HG02970 (cell line): ENCODE results near the gene SLC13A3.

ENCODE experiments used
- ATAC-seq: cut with Tn5 transposase; IDR thresholded peaks from one replicate; pipeline ENCODE4 v1.9.1; 2021; ENCODE audit warnings: mild to moderate bottlenecking, moderate library complexity, moderate number of reproducible peaks; ENCODE audit not compliant: unreplicated experiment, low FRiP score

Gene SLC13A3

GRCh38 chr20:46584508-46584907, 66.8 kb downstream of the SLC13A3 start:
- no peak for ATAC-seq

DNA sequence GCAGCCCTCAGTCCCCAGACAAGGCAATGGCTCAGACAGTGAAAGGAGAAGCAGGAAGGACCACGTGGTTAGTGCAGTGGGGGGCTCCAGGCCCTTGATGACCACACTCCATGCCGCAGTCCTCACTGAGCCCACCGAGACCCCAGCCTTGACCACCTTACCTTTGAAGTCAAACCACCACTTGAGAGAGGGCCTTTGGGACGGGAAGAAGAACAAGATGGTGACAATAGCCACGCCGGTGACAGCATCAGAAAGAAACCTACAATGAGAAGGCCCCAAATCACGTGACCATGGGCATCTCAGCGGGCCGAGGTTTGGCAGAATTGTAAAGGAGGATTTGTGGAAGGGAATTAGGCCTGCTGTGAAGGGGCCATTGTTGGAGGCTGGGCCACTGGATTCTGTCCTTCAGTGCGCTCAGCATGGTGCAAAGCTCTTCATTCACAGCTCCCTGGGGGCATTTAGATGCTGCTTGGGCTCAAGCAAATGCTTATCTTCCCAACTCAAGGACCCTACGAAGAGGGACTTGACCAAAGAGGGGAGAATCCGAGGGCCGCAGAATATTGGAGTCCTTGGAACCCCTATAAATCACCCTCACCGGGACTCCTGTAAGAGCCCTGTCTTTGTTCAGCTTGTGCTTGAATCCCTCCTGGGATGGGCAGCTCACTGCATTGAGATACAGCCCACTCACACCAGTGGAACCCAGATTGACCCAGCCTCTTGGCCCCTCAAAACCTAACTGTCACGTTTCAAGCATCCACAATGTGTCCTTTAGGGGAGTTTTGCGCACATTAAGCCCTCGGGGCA, 67.6 kb downstream of the SLC13A3 start:
- ATAC-seq = no peak

DNA sequence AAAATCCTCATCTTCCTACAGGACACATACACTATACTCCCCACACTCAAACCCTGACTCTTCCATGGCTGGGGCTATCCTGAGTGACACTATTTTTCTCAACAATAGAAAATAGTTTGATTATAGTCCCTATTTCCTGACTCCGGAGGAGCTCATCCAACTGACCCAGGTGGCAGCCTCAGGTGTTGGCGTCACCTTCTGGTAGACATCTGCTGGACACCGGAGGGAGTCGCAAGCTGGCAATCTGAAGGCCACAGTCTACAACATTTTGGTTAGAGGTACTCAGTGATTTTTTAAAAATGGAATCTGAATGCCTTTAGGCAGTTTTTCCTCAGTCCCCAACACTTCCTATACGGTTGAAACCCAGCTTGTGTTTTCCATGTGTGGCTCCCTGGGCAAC, 68.6 kb downstream of the SLC13A3 start:
- ATAC-seq = no peak

- ATAC-seq = no peak
Measured at GRCh38 chr20:46581391-46581790, 69.9 kb downstream of the SLC13A3 start.

- ATAC-seq = no peak
Measured at GRCh38 chr20:46580613-46581205, 70.5 kb downstream of the SLC13A3 start.

DNA sequence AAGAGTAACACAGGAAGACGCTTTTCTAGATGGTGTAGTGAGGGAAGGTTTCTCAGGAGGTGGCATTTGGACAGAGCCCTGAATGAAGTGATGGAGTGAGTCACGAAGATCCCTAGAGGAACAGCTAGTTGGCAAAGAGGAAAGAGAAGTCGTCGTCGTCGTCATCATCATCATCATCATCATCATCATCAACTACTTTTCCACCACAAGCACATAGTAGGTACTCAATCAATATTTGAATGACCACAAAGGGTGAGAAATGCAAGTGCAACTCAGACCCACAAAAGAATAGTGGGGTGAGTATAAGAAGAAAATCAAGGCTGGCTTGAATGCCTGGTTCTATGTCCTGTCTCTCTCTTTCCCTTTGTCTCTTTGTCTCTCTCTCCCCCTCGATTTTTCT, 72.5 kb downstream of the SLC13A3 start:
- ATAC-seq = no peak

DNA sequence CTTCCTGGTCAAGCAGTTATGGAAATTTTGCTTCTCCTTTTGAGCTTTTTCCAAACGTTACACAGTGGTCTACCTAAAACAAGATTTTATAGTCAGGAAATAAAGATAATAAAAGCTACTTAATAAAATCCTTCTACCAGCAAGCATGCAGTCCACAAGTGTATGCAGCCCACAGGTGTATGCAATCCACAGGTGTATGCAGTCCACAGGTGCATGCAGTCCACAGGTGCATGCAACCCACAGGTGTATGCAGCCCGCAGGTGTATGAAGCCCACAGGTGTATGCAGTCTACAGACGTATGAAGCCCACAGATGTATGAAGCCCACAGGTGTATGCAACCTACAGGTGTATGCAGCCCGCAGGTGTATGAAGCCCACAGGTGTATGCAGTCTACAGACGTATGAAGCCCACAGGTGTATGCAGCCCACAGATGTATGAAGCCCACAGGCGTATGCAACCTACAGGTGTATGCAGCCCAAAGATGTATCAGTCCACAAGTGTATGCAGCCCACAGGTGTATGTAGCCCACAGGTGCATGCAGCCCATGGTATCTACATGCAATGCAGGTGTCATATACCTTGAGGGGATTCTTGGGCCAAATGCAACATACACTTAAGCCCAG, 74.4 kb downstream of the SLC13A3 start:
- no peak for ATAC-seq

DNA sequence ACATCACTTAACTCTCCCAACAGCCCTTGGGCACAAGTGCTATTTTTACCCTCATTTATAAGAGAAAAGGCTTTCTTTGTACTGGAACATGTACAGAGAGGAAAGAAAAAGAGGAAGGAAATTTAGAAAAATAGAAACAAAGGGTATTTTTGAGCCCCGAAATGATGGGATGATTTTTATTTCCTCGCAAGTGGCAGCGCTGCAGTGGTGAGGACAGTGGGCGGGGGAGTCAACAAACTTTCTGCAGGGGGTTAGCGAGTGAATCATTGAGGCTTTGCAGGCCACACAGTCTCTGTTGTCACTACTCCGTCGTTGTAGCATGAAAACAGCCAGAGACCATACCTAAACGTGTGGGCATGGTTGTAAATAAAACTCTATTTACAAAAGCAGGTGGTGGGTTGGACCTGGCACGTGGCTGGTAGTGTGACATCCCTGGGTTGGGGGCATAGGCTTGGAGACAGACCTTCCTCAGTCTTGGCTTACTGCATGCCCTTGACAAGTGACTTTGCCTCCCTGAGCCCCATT, 75.3 kb downstream of the SLC13A3 start:
- ATAC-seq = no peak

- ATAC-seq = no peak
Measured at GRCh38 chr20:46575394-46575793, 75.9 kb downstream of the SLC13A3 start.

DNA sequence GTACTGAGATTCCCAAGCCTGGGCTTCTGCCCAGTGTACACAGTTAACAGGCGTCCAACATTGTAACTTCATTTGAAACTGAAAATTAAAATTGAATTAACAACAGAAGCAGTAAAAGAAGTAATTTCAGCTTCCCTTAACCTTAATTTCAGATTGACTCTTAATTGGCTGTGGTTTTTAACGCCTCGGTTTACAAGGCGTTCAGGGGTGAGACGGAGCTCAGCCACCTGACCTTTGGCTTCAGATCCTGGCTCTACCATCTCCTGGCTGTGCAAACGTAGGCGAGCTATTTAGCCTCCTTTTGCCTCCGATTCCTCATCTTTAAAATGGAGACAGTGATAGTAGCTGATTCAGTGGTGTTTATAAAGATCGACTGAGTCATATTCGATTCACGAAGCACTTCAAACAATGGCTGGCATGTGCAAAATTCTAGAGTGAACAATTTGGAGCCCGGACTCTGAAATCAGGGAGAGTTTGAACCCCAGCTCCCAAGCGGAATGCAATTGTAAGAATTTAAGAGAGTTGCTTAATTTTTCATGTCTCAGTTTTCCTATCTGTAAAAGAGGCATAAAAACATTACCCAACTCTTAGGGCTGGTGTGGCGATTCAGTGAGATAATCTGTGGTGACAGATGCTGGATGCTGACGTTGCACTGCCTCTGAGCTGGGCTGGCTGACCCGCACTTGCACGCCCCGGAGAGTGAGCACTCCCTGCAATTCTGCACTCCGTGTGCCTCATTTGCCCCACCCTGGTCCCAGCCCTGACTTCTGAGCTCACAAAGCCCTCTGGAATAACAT, 77.3 kb downstream of the SLC13A3 start:
- ATAC-seq = no peak

- no peak for ATAC-seq
Measured at GRCh38 chr20:46573234-46573633, 78.0 kb downstream of the SLC13A3 start.

- no peak for ATAC-seq
Measured at GRCh38 chr20:46572790-46573189, 78.5 kb downstream of the SLC13A3 start.

- no peak for ATAC-seq
Measured at GRCh38 chr20:46572153-46572552, 79.1 kb downstream of the SLC13A3 start.

DNA sequence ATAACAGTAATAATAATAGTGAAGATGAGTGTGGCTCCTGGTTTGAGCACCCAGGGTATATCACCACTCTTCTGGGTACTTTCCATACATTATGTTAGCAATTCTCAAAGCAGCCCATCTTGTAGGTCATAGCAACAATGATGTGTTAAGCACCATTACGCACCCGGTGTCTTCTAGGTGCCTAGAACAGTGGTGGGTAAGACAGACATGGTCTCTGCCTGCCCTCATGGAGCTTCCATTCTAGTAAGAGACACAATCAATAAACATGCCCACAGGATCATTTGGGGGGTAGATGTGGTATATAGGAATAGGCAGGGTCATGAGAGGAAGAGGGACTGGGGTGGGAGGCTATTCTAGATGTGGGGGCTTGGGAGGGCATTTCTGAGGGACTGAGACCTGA, 79.8 kb downstream of the SLC13A3 start:
- no peak for ATAC-seq

GRCh38 chr20:46570956-46571355, 80.3 kb downstream of the SLC13A3 start:
- ATAC-seq = no peak

GRCh38 chr20:46569961-46570360, 81.3 kb downstream of the SLC13A3 start:
- no peak for ATAC-seq

- ATAC-seq = no peak
Measured at GRCh38 chr20:46568570-46569129, 82.6 kb downstream of the SLC13A3 start.

GRCh38 chr20:46566125-46566524, 85.1 kb downstream of the SLC13A3 start:
- no peak for ATAC-seq

DNA sequence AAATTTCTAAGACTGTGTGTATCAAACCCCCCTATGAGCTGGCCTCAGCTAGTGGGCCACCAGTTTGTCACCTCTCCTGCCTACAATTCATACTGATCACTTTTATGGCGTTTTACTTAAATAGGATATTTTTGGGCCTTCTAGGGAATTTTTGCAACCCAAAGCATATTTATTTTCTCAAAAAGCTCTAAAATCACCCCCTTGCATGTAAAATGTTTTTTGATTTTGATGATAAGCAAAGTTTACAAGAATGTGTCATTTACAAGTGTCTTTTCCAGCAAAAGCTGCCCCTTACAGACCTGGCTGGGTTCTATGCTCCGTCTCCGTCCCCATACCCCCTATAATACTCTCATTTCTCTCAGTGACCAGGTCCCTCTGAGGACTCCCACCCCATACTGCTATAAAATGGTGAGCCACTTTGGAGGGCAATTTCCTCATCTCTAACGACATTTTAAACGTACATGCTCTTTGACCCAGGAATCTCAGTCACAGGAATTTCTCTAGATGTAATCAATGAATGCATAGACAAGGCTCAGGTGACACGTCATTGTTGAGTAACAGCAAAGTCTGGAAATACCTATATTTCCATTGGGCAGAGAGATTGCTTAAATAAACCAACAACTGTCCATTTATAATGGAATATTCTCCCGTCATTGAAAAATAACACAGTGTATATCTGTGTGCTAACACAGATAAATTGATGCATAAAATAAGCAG, 86.9 kb downstream of the SLC13A3 start:
- no peak for ATAC-seq

GRCh38 chr20:46563860-46564221, 87.4 kb downstream of the SLC13A3 start:
- ATAC-seq = no peak
